ENCODE measurements around the gene ADAMTS9.

The ADAMTS9 gene

DNA sequence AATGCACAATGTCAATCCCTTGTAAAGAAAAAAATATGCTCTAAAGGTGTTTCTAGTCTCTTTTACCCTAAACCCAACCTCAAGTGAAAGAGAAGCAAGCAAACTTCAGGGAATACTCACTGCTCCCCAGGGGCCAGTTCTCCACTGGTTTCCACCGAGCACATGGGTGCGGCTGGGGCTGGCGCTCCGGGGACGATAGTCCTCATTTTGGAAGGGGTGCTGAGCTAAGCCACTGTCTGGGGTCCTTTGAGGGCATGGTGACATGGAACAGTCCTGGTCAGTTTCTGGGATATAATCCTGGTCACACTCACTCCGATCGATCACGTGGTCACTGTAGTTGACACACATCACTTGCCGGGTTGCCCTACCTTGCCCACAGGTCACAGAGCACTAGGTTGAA is 86.0 kb downstream of the ADAMTS9 start:
- H3K9me3 Mint-ChIP-seq, result no peaks in the 10 kb centered on the region
- no peak overlapping the region for H3K4me3 Mint-ChIP-seq
- peaks cover 39% of the 10 kb centered on the region for H3K4me1 Mint-ChIP-seq
- no peak for TF ChIP-seq CTCF (IDR thresholded peaks at IDR 0.05; ENCODE audit: unreplicated experiment in 3 of 3)
- no peaks in the 10 kb centered on the region for H3K27me3 Mint-ChIP-seq (ENCODE audit: low read depth)
- H3K36me3 Mint-ChIP-seq (ENCODE audit: low read depth), result peaks cover 86% of the 10 kb centered on the region
- peak overlapping the region in 2 of 3 experiments; percentile 68 to 95 for H3K27ac Mint-ChIP-seq

GRCh38 chr3:64600246-64600950 is 87.4 kb downstream of the ADAMTS9 start:
- Mint-ChIP-seq H3K36me3 (ENCODE audit: low read depth) (peaks cover 87% of the 10 kb centered on the region), H3K4me3 (no peak overlapping the region), H3K27me3 (ENCODE audit: low read depth) (no peaks in the 10 kb centered on the region), H3K4me1 (peaks cover 43% of the 10 kb centered on the region), H3K27ac (peak overlapping the region; percentile 21 to 95 (median 82)), H3K9me3 (no peaks in the 10 kb centered on the region)
- TF ChIP-seq CTCF (IDR thresholded peaks at IDR 0.05; ENCODE audit: unreplicated experiment in 3 of 3), result no peak

DNA sequence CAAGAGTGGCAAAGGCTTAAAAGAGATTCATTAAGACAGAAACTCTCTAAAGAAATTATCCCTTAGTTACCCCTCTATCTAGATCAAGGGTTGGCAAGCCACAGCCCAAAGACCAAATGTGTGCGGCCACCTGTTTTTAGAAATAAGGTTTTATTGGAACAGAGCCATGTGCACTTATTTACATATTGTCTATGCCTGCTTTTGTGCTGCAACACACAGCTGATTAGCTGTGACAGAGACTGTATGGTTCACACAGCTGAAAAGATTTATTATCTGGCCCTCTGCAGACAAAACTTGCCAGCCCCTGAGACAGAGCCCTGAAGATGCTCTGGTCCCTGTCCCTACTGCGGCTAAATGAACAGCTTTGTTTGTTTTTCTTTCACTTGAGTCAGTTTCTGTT is 88.1 kb downstream of the ADAMTS9 start:
- Mint-ChIP-seq H3K9me3 (no peaks in the 10 kb centered on the region), H3K27me3 (ENCODE audit: low read depth) (no peaks in the 10 kb centered on the region), H3K4me1 (peaks cover 49% of the 10 kb centered on the region), H3K4me3 (no peak overlapping the region), H3K27ac (peak overlapping the region; percentile 21 to 95 (median 82)), H3K36me3 (ENCODE audit: low read depth) (peaks cover 90% of the 10 kb centered on the region)
- no peak for TF ChIP-seq CTCF (IDR thresholded peaks at IDR 0.05; ENCODE audit: unreplicated experiment in 3 of 3)

GRCh38 chr3:64595253-64595694 is 92.5 kb downstream of the ADAMTS9 start:
- peaks cover 61% of the 10 kb centered on the region for H3K4me1 Mint-ChIP-seq
- H3K27me3 Mint-ChIP-seq (ENCODE audit: low read depth), result no peaks in the 10 kb centered on the region
- H3K9me3 Mint-ChIP-seq, result no peaks in the 10 kb centered on the region
- TF ChIP-seq CTCF (IDR thresholded peaks at IDR 0.05; ENCODE audit: unreplicated experiment in 3 of 3), result no peak
- H3K36me3 Mint-ChIP-seq (ENCODE audit: low read depth), result peaks cover 79% of the 10 kb centered on the region
- peak overlapping the region; percentile 69 to 80 (median 77) for H3K27ac Mint-ChIP-seq
- peak overlapping the region in 1 of 3 experiments; percentile 32 for H3K4me3 Mint-ChIP-seq

DNA sequence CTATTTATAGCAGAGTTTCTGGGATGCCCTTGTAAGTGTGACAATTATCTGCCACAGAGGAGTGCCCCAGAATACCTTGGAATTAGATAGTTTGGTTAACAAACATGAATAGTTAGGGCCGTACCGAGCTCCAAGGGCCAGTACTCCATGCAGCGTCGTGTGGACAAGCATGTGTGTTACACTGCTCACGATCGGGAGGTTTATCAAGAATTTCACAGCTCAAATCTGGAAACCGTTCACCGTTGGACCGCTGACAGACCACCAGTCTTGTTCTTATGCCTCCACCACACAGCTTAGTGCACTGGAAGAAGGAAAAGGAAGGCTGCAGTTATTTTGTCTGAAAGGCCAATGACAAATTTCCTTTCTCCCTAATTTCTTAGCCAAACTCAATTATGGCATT is 93.7 kb downstream of the ADAMTS9 start:
- TF ChIP-seq CTCF (IDR thresholded peaks at IDR 0.05; ENCODE audit: unreplicated experiment in 3 of 3), result no peak
- Mint-ChIP-seq H3K4me3 (no peak overlapping the region), H3K9me3 (no peaks in the 10 kb centered on the region), H3K27me3 (ENCODE audit: low read depth) (no peaks in the 10 kb centered on the region), H3K27ac (peak overlapping the region; percentile 21 to 58 (median 38)), H3K4me1 (peaks cover 50% of the 10 kb centered on the region), H3K36me3 (ENCODE audit: low read depth) (peaks cover 71% of the 10 kb centered on the region)

- peak overlapping the region; percentile 21 to 66 (median 58) for H3K27ac Mint-ChIP-seq
- peaks cover 48% of the 10 kb centered on the region for H3K4me1 Mint-ChIP-seq
- no peaks in the 10 kb centered on the region for H3K27me3 Mint-ChIP-seq (ENCODE audit: low read depth)
- no peaks in the 10 kb centered on the region for H3K9me3 Mint-ChIP-seq
- TF ChIP-seq CTCF (IDR thresholded peaks at IDR 0.05; ENCODE audit: unreplicated experiment in 3 of 3), result no peak
- no peak overlapping the region for H3K4me3 Mint-ChIP-seq
- peaks cover 66% of the 10 kb centered on the region for H3K36me3 Mint-ChIP-seq (ENCODE audit: low read depth)
Measured at GRCh38 chr3:64593350-64593749, 94.5 kb downstream of the ADAMTS9 start.

Data from nephron (organoid).